Measurements from ENCODE around the gene ZNF175. TPM values are rescaled to one million over a fixed set of nuclear protein-coding genes. Genes with fewer than 3 reads are reported as not detected.

Gene ZNF175
- total RNA-seq, 2 donors from 2014 or later = 10.8 to 11.3 TPM

DNA sequence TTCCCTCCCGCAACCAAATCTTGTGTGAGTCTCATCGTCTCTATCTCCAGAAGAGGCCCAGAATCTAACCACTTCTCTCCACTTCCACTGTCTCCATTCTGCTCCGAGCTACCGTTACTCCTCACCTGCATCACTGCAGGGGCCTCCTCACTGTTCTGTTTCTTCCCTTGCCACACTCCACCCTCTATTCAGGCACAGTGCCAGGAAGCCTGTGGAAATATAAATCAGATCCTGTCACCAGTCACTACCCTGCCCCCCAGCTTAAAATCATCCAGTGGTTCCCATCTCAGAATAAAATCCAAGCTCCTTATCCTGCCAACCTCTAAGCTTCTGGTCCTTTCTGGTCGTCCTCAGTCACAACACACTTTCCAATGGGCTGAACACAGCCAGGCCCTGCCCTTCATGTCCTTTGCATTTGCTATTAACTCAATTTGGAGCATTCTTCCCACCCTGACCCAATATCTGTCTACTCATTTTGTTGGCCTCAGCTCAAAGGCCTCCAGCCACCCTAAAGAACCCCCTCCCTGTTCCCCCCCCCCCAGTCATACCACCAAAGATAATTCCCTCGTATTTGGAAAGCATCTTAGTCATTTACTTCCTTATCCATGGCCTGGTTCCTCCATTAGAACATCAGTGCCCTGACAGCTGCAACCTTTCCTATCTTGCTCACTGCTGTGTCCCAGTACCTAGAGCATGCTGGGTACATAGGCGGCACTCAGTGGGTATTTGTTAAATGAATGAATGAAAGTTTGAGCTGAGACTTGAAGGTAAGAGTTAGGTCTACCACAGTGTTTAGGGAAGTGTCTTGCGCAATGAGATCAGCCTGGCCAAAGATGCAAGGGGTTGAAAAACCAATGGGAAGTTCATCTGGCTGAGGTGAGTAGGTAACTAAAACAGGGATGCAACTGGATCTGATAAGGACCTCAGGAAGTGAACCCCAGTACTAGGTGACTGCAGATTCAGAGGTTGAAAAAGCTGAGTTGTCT, 24.4 kb downstream of the ZNF175 start:
- H3K27ac ChIP-seq (ENCODE audit: low read depth, low read length) = no peak overlapping the region
- TF ChIP-seq, protein P1, sequence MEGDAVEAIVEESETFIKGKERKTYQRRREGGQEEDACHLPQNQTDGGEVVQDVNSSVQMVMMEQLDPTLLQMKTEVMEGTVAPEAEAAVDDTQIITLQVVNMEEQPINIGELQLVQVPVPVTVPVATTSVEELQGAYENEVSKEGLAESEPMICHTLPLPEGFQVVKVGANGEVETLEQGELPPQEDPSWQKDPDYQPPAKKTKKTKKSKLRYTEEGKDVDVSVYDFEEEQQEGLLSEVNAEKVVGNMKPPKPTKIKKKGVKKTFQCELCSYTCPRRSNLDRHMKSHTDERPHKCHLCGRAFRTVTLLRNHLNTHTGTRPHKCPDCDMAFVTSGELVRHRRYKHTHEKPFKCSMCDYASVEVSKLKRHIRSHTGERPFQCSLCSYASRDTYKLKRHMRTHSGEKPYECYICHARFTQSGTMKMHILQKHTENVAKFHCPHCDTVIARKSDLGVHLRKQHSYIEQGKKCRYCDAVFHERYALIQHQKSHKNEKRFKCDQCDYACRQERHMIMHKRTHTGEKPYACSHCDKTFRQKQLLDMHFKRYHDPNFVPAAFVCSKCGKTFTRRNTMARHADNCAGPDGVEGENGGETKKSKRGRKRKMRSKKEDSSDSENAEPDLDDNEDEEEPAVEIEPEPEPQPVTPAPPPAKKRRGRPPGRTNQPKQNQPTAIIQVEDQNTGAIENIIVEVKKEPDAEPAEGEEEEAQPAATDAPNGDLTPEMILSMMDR (conservative IDR thresholded peaks at IDR 0.05) = no peak
- Mint-ChIP-seq H3K9me3 (no peaks in the 10 kb centered on the region), H3K27ac (no peak overlapping the region), H3K4me3 (peak overlapping the region; percentile 76), H3K36me3 (ENCODE audit: low read depth) (no peaks in the 10 kb centered on the region), H3K27me3 (ENCODE audit: insufficient read depth) (peaks cover 17% of the 10 kb centered on the region), H3K4me1 (peaks cover 13% of the 10 kb centered on the region)
- no peak for DNase-seq
- H3K9me3 ChIP-seq (ENCODE audit: control insufficient read depth, low read length) = no peaks in the 10 kb centered on the region
- 88 to 92% methylated on average over 8 of the region's 8 CpGs for WGBS, 2 experiments (ENCODE audit: insufficient coverage in 1 of 2, insufficient read length in 1 of 2)
- H3K36me3 ChIP-seq (ENCODE audit: control insufficient read depth, insufficient read depth, low read length) = no peaks in the 10 kb centered on the region
- peaks cover 11% of the 10 kb centered on the region for H3K27me3 ChIP-seq (ENCODE audit: control insufficient read depth, insufficient read depth, low read length, poor library complexity, severe bottlenecking)
- H3K4me1 ChIP-seq (ENCODE audit: control insufficient read depth, insufficient read depth, low read length) = no peaks in the 10 kb centered on the region
- peak overlapping the region; percentile 94 for H3K4me3 ChIP-seq (ENCODE audit: low read length)
- no peak overlapping the region for H3K9ac ChIP-seq (ENCODE audit: extremely low read depth, low read length, poor library complexity, severe bottlenecking)

DNA sequence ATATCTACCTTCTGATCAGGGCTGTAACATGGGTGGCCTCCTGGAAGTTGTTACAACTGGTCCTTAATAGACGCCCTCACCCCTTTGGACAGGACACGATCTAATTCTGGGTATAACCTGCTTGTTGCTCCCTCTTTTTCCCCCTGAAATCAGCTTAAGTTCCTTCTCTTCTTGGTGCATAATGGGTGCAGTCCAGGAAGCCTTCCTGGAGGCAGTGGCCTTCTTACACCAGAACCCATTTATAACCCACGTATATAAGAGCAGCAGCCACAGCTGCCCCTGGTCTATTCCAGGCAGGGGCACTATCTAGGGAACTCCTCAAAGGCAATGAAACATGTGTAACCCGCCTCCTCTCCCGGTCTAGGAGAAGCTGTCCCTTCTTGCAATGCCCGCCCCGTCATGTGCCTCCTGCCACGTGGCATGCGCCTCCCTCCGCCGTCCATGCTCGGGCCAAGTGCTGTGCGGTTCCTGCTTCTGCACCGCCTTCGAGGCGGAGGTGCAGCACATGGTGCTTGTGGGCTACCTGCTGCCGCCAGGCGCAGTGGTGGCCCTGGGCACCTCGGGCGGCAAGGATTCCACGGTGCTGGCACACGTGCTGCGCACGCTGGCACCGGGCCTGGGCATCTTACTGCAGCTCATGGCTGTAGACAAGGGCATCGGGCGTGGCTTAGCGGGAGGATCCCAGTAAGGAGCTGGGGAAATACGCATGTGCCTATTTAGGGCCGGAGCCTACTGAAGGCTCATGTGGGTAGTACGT, 27.3 kb downstream of the ZNF175 start:
- Mint-ChIP-seq H3K36me3 (ENCODE audit: low read depth) (no peaks in the 10 kb centered on the region), H3K9me3 (no peaks in the 10 kb centered on the region), H3K4me1 (peaks cover 12% of the 10 kb centered on the region), H3K27me3 (ENCODE audit: insufficient read depth) (peaks cover 23% of the 10 kb centered on the region), H3K4me3 (no peak overlapping the region), H3K27ac (no peak overlapping the region)
- TF ChIP-seq, protein P1 (conservative IDR thresholded peaks at IDR 0.05) = no peak
- Histone ChIP-seq H3K9ac (ENCODE audit: extremely low read depth, low read length, poor library complexity, severe bottlenecking) (no peak overlapping the region), H3K36me3 (ENCODE audit: control insufficient read depth, insufficient read depth, low read length) (no peaks in the 10 kb centered on the region), H3K4me1 (ENCODE audit: control insufficient read depth, insufficient read depth, low read length) (no peaks in the 10 kb centered on the region), H3K27me3 (ENCODE audit: control insufficient read depth, insufficient read depth, low read length, poor library complexity, severe bottlenecking) (peaks cover 11% of the 10 kb centered on the region), H3K27ac (ENCODE audit: low read depth, low read length) (no peak overlapping the region), H3K4me3 (ENCODE audit: low read length) (no peak overlapping the region), H3K9me3 (ENCODE audit: control insufficient read depth, low read length) (no peaks in the 10 kb centered on the region)
- 92 to 95% methylated on average over 25 to 31 of the region's 31 CpGs for WGBS, 2 experiments (ENCODE audit: insufficient coverage in 1 of 2, insufficient read length in 1 of 2)
- DNase-seq = no peak

DNA sequence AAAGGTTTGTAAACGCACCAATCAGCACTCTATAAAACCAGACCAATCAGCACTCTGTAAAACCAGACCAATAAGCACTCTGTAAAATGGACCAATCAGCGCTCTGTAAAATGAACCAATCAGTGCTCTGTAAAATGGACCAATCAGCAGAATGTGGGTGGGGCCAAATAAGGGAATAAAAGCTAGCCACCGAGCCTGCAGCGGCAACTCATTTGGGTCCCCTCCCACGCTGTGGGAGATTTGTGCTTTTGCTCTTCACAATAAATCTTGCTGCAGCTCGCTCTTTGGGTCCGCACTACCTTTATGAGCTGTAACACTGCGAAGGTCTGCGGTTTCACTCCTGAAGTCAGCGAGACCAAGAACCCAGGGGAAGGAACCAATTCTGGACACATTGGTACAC, 28.0 kb downstream of the ZNF175 start:
- Histone ChIP-seq H3K27me3 (ENCODE audit: control insufficient read depth, insufficient read depth, low read length, poor library complexity, severe bottlenecking) (peaks cover 11% of the 10 kb centered on the region), H3K9ac (ENCODE audit: extremely low read depth, low read length, poor library complexity, severe bottlenecking) (no peak overlapping the region), H3K4me3 (ENCODE audit: low read length) (no peak overlapping the region), H3K27ac (ENCODE audit: low read depth, low read length) (no peak overlapping the region), H3K4me1 (ENCODE audit: control insufficient read depth, insufficient read depth, low read length) (no peaks in the 10 kb centered on the region), H3K9me3 (ENCODE audit: control insufficient read depth, low read length) (no peaks in the 10 kb centered on the region), H3K36me3 (ENCODE audit: control insufficient read depth, insufficient read depth, low read length) (no peaks in the 10 kb centered on the region)
- no peak overlapping the region for H3K27ac Mint-ChIP-seq
- H3K36me3 Mint-ChIP-seq (ENCODE audit: low read depth) = no peaks in the 10 kb centered on the region
- H3K9me3 Mint-ChIP-seq = no peaks in the 10 kb centered on the region
- WGBS, 2 experiments (ENCODE audit: insufficient coverage in 1 of 2, insufficient read length in 1 of 2) = 90 to 94% methylated on average over 9 to 10 of the region's 10 CpGs
- TF ChIP-seq, protein P1 (conservative IDR thresholded peaks at IDR 0.05) = no peak
- no peak overlapping the region for H3K4me3 Mint-ChIP-seq
- peaks cover 6% of the 10 kb centered on the region for H3K4me1 Mint-ChIP-seq
- H3K27me3 Mint-ChIP-seq (ENCODE audit: insufficient read depth) = peaks cover 23% of the 10 kb centered on the region
- no peak for DNase-seq
